GM12864 (cell line): ENCODE measurements around the gene BBS1.
"Not testable (repeated sequence)": the region's sequence is repeated elsewhere in the genome, so short reads cannot be mapped to it uniquely, and the experiment has no call there.

Source experiments
- DNase-seq: peaks from one replicate; pipeline ENCODE4 v3.0.0-alpha.2; 2011; ENCODE audit warnings: low read depth
- H3K4me3 ChIP-seq: 2 replicates; pipeline ENCODE4 v1.5.1; 2011; ENCODE audit warnings: mild to moderate bottlenecking, low read depth, low read length, control low read depth
- TF ChIP-seq, protein P1 (sequence below): IDR thresholded peaks from 2 replicates; pipeline ENCODE4 v1.5.1; 2011; ENCODE audit warnings: low read depth, mild to moderate bottlenecking, moderate library complexity, low read length, control low read depth, inconsistent platforms; ENCODE audit errors: missing control alignments

Gene BBS1

DNA sequence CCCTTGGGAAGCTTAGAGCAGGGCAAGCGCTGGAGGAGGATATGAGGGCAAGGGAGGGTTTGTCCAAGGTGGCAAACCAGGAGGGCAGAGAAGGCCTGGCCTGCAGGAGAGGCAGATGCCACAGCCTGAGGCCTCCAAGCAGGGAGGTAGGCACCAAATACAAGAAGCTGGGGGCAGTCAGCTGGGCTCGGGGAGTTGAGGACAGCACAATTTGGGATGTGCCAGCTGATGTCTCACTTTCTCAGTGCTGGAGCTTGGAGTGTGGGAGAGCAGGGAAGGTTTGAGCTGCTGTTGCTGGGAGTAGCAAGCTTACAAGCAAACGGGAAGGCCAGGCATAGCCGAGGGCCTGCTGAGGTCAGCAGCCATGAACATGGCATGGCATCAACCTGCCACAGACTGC lies 31.5 kb downstream of the BBS1 start:
- no peak for DNase-seq
- TF ChIP-seq, protein P1, sequence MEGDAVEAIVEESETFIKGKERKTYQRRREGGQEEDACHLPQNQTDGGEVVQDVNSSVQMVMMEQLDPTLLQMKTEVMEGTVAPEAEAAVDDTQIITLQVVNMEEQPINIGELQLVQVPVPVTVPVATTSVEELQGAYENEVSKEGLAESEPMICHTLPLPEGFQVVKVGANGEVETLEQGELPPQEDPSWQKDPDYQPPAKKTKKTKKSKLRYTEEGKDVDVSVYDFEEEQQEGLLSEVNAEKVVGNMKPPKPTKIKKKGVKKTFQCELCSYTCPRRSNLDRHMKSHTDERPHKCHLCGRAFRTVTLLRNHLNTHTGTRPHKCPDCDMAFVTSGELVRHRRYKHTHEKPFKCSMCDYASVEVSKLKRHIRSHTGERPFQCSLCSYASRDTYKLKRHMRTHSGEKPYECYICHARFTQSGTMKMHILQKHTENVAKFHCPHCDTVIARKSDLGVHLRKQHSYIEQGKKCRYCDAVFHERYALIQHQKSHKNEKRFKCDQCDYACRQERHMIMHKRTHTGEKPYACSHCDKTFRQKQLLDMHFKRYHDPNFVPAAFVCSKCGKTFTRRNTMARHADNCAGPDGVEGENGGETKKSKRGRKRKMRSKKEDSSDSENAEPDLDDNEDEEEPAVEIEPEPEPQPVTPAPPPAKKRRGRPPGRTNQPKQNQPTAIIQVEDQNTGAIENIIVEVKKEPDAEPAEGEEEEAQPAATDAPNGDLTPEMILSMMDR: no peak
- no peak overlapping the region for H3K4me3 ChIP-seq

DNA sequence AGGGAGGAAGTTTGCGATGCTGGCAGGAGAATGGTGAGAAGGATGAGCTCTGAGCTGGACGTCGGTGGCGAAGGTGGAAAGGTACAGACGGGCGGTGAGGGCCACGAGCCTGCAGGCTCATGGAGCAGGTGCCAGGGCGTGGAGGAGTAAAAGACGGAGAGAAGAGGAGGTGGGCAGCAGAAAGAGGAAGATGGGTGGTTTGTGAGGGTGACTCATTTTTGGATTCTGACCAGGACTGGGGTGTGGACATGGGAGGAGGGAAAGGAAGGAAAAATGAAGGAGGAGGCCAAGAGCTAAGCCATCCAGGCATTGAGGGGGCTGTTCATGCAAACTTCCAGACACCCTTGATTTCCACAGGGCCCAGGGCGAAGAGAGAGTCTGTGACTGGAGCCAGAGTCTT lies 31.9 kb downstream of the BBS1 start:
- DNase-seq: no peak
- no peak overlapping the region for H3K4me3 ChIP-seq
- TF ChIP-seq, protein P1: no peak

DNA sequence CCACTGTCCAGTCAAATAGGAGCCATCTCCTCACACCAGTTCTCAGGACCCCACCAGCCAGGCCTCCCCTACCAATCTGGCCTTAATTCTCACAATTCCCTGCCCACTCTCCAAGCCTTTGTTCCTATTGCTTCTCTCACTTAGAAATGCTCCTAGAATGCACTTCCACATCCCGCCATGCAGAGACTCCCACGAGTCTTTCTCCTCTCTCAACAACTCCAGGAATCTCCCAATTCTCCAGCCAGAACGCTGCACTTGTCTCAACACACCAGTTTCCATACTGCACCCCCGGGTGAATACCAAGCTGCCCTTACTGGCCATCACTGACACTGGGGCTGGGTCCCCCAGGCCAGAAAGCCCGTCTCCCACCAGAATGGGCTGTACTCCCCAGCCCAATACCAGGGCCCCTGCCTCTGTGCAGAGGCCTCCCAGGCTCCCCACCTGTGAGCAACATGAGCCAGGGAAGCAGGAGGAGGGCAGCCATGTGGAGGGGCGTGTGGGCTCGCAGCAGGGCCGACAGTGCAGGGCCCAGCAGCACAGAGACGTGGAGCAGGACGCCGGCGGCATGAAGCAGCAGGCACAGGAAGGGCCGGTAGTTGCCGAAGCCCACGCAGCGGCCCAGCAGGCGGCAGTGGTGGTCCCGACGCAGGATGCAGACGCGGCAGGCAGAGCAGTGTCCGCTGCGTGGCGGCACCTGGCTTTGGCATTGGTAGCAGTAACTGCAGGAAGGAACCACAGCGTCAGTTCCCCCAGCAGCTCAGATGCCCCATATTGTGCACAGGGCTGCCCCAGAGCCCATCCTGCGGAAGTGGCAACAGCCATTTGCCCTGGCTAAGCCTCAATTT lies 33.0 kb downstream of the BBS1 start:
- H3K4me3 ChIP-seq: no peak overlapping the region
- DNase-seq: no peak
- TF ChIP-seq, protein P1: peak; percentile 43

DNA sequence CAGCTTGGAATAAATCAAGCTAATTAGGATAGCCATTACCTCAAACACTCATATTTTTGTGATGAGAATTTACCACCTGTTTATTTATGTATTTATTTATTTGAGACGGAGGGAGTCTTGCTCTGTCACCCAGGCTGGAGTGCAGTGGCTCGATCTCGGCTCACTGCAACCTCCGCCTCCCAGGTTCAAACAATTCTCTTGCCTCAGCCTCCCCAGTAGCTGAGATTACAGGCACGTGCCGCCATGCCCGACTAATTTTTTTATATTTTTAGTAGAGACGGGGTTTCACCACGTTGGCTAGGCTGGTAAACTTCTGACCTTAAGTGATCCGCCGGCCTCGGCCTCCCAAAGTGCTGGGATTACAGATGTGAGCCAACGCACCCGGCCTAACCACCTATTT lies 34.5 kb downstream of the BBS1 start:
- not testable (repeated sequence) for DNase-seq

DNA sequence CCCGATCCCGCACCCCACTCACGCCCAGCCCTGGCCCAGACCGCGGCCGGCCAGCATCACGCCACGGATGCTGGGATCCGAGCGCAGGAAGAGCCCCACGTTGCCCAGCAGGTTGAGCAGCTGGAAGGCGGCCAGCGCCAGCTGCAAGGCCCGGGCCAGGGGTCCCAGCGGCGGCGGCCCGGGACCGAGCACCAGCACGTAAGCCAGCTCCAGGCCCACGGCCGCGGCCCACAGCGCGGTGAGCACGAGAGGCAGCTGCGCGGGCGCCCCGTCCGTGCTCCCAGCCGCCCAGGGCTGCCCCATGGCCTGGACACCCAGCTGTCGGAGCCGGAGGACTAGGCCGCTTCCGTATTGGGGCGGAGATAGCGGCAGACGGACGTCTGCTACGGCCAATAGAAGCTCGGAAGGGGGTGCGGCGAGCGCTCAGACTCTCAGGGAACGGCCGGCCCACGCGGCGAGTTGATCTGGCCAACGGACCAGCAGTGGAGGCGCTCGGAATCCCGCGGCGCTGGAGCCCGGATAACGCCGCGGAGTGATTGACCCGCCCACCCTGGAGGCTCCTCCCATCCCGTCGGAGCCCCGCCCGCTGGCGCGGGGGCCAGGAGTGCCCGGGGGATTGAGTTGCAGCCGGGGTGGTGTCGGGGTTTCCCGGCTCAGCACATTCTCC lies 35.4 kb downstream of the BBS1 start, which contains the start of gene ZDHHC24:
ZDHHC24 (minus strand) TSS at position 348 of the 667 bp plus-strand sequence; CDS start at position 303, 45 bp downstream.
- TF ChIP-seq, protein P1: no peak
- H3K4me3 ChIP-seq: peak within 1 kb of the TSS; percentile 89
- DNase-seq: peak; percentile 85

More for the DNA sequence above, 34.5 kb downstream of the BBS1 start:
- peak overlapping the region; percentile 89 for H3K4me3 ChIP-seq

DNA sequence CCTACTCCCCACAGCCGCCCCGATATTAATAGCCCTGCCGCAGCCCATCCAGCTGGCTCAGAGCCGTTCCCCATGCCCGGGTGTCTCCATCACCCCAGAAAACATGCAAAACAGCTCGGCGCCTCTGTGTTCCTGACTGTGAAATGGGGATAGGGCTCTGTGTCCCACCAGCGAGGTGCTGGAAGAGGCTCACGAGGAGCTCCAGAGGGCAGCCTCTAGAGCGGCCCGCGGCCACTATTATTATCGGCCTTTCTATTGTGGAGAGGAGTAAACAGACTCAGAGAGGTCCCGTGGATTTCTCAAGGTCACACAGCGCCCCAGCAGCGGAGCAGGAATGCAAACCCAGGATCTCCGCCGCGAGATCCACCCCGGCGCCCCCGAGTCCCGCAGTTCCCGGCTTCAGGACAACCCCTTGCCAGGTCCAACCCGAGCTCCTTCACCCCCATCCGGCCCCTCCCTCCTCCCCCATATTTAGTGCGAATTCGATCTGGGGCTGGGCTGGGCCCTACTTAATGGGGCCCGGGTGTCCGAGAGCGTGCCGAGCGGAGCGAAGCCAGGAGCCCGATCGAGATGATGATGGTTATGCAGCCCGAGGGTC lies 36.0 kb downstream of the BBS1 start, which contains the start of gene ACTN3:
ACTN3 (plus strand) TSS at position 536 of the 598 bp plus-strand sequence; CDS start at position 571, 35 bp downstream.
- TF ChIP-seq, protein P1: no peak
- H3K4me3 ChIP-seq: peak within 1 kb of the TSS; percentile 89
- no peak for DNase-seq

DNA sequence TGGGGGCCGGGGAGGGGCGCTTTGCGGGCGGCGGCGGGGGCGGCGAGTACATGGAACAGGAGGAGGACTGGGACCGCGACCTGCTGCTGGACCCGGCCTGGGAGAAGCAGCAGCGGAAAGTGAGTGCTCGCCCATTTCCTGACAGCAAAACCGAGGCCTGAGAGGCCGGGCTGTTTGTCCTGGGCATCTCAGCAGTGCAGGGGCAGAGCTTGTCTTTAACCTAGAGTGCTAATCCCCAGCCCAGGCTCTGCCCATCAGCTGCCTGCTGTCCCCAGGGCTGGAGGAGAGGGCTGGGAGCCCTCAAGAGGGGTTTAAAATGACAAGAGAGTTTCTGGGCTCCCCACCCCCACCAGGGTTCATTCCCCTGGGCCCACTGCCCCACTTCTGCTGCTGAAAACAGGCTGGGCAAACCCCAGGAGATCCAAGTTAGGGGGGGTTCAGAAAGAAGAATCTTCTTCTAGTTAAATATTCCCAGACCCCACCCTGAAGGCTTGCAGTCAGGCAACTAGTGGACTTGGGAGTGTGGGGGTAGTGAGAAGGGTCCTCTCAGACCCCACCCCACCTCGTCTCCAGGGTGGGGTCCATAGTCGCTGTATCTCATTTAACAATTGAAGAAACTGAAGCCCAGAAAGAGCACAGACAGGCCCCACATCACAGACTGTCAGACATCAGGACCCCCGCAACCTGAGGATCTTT lies 36.7 kb downstream of the BBS1 start:
- peak overlapping the region; percentile 89 for H3K4me3 ChIP-seq
- no peak for DNase-seq
- TF ChIP-seq, protein P1: no peak
